ENCODE measurements around the gene SETD6.
"Not testable (repeated sequence)": the region's sequence is repeated elsewhere in the genome, so short reads cannot be mapped to it uniquely, and the experiment has no call there.

SETD6 gene

GRCh38 chr16:58548378-58548777, 33.1 kb downstream of the SETD6 start:
- no peak for FAIRE-seq

DNA sequence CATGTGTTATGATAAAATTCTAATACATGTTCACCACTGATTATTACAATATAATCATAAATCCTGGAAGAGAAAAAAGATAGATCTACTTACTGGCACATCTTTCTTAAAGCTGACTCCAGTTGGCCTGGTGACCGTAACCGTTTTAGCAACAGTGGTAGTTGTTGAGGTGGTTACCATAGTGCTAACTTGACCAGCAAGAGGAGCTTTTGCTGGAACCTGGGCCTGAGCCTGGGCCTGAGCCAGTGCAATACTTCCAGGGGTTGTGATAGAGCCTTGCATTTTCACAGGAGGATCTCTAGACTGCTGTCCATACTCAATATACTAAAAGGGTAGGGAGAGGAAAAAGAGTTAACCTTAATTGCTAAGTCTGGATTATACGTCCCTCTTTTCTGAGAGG, 36.2 kb downstream of the SETD6 start:
- no peak for FAIRE-seq

DNA sequence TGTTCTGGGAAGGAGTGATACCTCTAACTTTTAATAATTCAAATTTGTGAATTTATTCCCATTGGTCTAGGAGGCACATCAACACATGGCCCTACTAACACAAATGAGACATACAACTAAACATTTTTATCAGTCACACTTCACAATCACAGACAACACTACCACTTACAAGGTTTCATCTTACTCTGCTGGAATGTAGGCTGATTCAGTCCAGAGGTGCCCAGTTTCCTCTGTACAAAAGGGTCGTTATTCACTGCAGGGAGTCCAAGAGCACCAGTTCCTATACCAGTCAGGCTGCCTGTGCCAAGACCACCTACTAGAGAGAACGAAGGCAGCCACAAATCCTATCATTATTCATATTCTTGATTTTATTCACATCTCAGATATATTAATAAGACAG, 41.4 kb downstream of the SETD6 start:
- FAIRE-seq, result no peak

DNA sequence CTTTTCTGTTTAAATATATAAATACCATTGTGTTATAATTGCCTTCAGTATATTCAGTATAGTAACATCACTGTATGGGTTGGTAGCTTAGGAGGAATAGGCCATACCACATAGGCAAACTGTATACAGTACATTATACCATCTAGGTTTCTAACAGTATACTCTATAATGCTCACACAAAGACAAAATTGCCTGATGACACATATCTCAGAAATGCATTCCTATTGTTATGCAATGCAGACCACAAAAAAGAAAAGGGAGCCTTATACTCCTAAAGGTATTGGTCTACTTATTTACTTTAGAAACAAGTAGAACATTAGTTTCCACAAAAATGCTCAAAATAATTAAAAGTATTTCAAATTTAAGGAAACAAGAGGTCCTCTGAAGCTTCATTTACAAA, 47.9 kb downstream of the SETD6 start:
- FAIRE-seq, result no peak

- FAIRE-seq, result no peak
These were observed 48.5 kb downstream of the SETD6 start for GRCh38 chr16:58563775-58564174.

DNA sequence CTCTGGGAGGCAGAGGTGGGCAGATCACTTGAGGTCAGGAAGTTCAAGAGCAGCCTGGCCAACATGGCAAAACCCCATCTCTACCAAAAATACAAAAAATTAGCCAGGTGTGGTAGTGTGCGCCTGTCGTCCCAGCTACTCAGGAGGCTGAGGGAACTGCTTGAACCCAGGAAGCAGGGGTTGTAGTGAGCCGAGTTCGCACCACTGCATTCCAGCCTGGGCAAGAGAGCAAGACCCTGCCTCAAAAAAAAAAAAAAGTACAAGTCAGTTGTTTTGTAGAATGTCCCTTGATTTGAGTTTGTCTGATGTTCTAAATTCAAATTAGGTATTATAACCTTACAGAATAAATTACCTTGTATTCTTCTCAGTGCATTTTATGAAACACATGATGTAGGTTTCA, 50.4 kb downstream of the SETD6 start:
- FAIRE-seq, result not testable (repeated sequence)
